HG03469 (cell line): ENCODE data around the gene LMO7.
"Not testable (repeated sequence)": the region's sequence is repeated elsewhere in the genome, so short reads cannot be mapped to it uniquely, and the experiment has no call there.

Source experiments
- ATAC-seq: cut with Tn5 transposase; IDR thresholded peaks from one replicate; pipeline ENCODE4 v1.9.1; 2021; ENCODE audit warnings: mild to moderate bottlenecking, moderate library complexity, moderate number of reproducible peaks; ENCODE audit not compliant: unreplicated experiment

Gene LMO7

GRCh38 chr13:75645141-75645540 is 9.0 kb downstream of the LMO7 start:
- no peak for ATAC-seq

DNA sequence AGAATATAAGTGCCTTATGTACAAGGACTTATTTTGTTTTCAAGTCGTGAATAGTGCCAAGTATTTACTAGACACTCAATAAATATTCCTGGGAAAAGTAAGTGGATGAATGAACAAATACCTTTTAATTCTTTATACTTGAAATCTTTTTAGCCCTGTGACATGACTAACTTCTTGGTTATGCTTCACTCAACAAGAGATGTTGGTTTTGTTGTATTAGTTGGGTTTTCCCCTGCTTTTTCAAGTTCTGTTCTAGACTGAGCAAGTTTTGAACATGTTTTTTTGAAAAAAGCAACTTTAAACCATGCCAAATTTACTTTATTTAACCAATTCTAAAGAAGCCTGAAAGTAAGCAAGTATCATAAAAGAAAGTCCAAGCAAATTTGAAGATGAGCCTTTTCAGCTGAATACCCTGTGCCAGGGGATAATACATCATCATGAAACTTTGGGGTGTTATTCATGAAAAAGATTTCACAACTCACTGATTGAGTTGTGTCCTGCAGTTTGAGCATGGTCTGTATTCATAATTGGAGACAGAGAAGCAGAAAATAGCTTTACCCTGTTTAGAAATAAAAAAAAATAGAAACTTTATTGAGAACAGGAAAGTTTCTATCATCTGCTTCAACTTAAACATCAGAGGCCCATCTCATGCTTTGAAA is 11.1 kb downstream of the LMO7 start:
- ATAC-seq: peak; percentile 78

DNA sequence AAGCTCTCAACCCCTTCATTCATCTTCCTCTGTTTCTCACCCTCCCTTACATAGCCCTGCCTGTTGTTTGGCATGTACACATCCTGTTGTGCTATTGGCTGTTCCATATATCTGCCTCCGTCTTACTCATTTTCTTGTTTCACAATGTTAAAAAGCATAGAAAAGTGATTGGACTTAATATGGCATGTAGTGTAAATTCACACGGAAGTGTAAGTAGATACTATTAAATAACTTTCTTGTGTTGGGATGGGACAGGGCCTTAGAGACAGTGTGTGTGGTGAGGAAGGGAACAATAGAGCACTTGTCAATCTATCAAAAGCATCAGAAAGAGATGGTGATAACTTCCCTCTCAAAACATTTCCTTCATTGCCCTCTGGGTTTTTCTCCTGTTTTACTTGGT is 12.3 kb downstream of the LMO7 start:
- ATAC-seq: no peak

DNA sequence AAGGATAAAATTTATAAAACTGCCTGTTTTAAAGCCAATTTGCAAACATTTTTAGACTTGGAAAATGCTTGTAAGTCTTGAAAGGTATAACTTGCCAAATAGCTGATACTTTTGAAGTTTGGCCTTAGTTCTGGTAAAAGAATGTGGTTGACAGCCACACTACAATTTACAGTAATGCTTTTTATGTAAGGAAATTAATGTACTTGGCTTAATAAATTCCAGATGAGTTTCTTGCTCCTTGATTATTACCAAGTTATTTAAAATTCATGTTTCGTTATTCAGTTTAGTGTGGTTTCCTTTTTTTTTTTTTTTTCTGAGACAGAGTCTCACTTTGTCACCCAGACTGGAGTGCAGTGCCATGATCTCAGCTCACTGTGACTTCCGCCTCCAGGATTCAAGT is 14.9 kb downstream of the LMO7 start:
- no peak for ATAC-seq

- no peak for ATAC-seq
These were observed 16.6 kb downstream of the LMO7 start for GRCh38 chr13:75652726-75653125.

DNA sequence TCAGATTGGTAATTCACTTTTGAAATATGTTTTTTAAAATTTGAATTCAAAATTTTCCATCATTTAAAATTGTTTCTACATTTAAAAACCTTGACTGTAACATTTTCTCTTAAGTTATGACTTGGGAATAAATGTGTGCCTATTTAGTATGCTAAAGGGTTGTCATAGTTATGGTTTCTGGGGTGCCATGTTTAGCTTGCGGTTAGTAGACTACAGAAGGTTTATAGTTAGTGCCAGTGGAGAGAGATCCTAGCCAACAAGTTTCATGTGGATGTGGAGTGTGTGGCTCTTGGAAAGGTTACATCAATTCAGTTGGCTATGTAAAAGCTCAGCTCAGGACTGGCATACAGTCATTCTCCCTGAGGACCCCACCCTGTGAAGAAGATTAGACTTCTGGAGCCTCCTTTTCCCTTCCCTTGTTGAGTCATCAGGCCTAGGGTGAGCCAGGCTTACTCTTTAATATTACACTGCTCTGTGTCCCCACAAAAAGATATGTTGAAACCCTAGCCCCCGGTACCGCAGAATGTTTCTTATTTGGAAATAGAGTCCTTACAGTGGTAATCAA is 20.4 kb downstream of the LMO7 start:
- ATAC-seq: no peak

GRCh38 chr13:75657111-75657510 is 21.0 kb downstream of the LMO7 start:
- no peak for ATAC-seq

DNA sequence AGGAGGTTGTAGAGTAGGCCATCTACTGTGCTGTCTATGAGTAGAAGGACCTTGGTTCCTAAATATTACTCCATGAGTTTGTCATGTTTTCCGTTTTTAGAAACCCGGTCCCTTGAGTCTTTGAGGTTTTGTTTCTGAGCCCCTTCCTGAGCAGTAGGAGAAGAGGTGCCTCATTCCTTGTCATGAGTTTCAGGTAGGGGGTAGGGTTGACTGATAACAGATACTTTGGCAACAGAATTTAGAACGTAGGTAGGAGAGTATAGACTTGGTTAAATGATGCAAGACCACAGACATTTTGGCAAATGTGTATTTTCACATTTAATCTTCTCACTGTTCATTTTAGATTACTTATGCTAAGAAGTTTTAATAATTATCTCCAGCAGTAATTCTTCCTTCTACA is 24.6 kb downstream of the LMO7 start:
- no peak for ATAC-seq

DNA sequence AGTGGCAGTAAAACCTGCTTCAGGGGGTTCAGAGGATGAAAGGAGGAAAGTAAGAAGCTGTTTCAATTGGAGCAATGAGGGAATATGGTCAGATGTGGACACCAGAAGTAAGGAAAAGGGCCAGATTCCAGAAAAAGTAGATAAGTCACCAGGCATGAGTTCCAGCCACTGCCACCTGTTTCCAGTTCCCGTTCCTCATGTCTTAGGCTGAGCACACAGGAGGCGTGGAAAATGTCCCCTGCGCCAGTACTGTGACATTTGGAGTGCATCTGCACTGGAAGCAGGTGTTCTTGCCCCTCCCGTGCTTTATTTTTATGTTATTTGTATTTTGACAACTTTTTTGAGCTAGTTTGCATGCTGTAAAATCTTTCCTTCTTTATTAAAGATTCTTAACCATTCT is 25.3 kb downstream of the LMO7 start:
- no peak for ATAC-seq

- no peak for ATAC-seq
These were observed 30.7 kb downstream of the LMO7 start for GRCh38 chr13:75666646-75667351.

GRCh38 chr13:75669706-75670105 is 33.6 kb downstream of the LMO7 start:
- ATAC-seq: no peak

- ATAC-seq: no peak
These were observed 34.4 kb downstream of the LMO7 start for GRCh38 chr13:75670496-75670895.

DNA sequence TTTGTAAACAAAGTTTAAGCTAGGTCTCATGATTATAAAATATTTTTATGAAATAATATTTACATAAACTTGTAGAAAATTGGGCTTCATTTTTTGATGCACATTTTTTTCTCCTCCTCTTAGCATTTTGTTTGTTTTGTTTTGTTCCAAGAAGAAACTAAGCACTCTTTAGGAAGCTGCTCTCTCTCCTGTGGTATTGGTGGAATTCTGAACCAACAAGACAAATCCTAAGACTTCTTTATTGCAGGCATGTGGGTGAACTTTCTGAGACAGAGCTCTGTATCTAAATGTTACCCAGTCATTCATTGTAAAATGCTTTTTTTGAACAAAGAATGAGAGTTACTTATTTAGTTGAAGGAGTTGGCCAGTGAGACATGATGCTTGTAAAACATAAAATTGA is 39.3 kb downstream of the LMO7 start:
- no peak for ATAC-seq

GRCh38 chr13:75679459-75679858 is 43.3 kb downstream of the LMO7 start:
- ATAC-seq: no peak

DNA sequence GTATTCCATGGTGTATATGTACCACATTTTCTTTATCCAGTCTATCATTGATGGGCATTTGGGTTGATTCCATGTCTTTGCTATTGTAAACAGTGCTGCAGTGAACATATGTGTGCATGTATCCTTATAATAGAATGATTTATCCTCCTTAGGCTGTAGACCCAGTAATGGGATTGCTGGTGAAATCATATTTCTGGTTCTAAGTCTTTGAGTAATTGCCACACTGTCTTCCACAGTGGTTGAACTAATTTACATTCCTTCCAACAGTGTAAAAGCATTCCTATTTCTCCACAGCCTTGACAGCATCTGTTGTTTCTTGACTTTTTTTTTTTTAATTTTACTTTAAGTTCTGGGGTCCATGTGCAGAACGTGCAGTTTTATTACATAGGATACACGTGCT is 44.1 kb downstream of the LMO7 start:
- ATAC-seq: not testable (repeated sequence)

DNA sequence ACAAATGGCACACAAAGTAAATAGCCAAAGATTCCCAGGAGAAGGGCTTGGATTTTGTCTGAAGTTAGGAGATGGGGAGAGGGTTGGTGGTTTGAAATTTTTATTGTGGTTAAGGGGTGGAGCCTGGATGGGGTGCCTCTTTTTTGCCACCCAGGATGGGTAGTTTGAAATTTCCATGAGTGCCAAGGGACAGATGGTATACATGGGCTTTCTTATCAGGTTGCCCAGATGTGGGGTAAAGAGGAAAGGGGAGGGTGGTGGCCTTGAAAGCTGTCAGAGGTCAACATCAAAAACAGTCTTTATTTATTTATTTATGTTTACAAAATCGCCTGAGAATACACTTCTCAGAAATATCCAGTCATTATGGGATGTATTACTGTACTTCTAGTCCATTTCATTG is 46.2 kb downstream of the LMO7 start:
- ATAC-seq: no peak

- no peak for ATAC-seq
These were observed 49.1 kb downstream of the LMO7 start for GRCh38 chr13:75685239-75685697.

DNA sequence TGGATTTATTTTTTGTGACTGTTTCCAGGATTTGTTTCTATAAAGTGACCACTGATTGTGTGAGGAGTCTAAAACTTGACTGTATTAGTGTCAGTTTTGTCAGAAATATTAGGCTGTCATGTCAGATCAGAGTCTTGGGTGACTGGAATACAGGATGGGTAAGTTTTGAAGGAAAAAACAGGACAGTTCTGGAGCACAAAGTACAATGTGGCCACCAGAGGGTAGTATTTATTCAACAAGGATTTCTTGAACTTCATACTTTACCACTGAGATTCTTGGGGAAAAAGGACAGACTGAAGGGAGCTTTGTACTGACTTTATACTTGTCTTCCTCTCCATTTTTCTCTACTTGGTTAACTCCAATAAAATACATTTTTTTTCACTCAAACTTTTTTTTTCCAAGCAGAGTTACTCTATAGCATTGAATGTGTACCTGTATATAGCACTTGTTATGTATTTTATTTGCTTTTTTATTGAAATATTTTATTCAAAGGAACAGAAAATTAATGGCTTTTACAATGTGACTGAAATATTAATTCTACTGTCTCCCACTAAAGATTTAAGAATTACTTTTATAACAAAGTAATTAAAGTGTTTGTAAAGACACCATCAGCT is 51.1 kb downstream of the LMO7 start:
- ATAC-seq: no peak

DNA sequence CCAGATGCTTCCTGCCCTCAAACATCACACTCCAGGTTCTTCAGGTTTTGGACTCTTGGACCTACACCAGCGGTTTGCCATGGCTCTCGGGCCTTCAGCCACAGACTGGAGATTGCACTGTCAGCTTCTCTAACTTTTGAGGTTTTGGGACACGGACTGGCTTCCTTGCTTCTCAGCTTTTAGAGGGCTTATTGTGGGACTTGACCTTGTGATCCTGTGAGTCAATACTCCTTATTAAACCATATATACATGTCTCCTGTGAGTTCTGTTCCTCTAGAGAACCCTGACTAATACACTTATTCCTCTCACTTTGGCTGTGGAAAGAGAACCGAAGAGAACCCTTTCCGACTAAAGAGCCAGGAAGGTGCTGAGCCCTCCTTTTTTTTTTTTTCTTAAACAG is 53.6 kb downstream of the LMO7 start:
- no peak for ATAC-seq

GRCh38 chr13:75690607-75691006 is 54.5 kb downstream of the LMO7 start:
- ATAC-seq: no peak

- no peak for ATAC-seq
These were observed 55.1 kb downstream of the LMO7 start for GRCh38 chr13:75691183-75691582.

GRCh38 chr13:75693227-75693626 is 57.1 kb downstream of the LMO7 start:
- no peak for ATAC-seq
